GM18526 (cell line): ENCODE data around the gene LIPH.

ENCODE experiments used
- POLR2A ChIP-seq: IDR thresholded peaks from 3 replicates; pipeline ENCODE4 v1.6.1; 2011; ENCODE audit not compliant: insufficient read length; ENCODE audit errors: extremely low read depth

The LIPH gene

DNA sequence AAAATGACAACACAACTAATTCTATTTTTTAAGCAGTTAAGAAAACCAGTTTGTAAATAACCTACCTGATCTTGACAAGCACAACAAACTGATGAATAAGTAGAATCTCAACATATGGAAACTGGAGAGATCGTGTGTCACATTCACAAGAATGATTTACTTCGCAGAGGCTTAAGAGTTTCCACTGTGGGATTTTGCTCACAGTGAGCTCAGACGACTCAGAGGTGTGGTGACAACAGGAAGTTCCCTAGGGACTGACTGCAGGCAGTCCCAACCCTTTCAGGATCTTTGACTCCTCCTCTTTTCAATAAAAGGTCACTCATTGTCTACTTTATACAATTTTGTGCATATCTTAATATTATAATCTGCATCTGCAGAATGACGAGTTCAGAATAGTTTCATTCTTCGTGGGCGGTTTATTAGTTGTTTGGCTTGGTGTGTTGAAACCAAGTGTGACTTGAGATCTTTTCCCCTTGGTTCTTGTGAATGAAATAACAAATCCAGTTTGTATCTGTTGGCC, at the start of gene LIPH:
Gene LIPH, minus strand, starts transcription at position 231 of the 520 bp plus-strand sequence. Its CDS starts 117 bp downstream, at position 114.
- no peak for TF ChIP-seq POLR2A

GRCh38 chr3:185595526-185595925, 43.1 kb upstream of the LIPH start:
- no peak for TF ChIP-seq POLR2A

GRCh38 chr3:185594073-185594472, 41.7 kb upstream of the LIPH start:
- no peak for TF ChIP-seq POLR2A

GRCh38 chr3:185586686-185587039, 34.3 kb upstream of the LIPH start:
- no peak for TF ChIP-seq POLR2A

DNA sequence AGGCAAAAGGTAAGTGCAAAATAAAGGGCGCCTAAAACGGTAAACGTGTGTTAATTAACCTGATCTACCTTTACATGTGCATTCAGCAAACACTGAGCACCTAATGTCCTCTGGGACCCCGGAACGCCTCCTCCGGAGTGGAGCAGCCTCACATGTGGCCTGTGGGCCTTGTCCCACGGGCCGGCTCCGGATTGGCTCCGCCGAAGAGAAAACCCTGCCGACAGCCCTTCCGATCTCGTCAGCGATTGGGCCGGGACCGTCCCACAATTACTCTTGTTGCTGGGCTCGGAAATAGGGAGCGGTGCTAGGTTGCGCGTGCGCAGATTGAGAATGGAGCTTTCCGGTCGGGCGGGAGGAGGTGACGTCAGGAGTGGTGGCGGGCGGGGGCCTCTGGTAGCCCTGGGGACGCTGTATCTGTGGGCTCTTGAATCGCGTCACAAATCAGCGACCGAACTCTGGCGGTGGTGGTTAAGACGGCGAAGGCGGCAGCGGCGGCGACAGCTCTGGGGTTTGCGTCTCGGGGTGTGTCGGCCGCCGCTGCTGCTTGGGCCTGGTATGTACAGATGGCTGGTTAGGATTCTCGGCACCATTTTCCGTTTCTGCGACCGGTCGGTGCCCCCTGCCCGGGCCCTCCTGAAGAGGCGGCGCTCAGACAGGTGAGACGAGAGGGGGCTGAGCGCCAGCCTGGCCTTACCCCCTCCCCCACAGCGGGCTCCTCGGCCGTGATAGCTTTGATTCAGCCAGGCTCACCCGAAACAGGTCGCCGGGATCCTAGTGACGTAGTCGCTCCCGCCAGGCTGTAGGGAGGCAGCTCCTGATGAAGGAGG, 33.7 kb upstream of the LIPH start, which contains the start of gene SENP2:
Gene SENP2, plus strand, starts transcription at position 437 of the 827 bp plus-strand sequence. Its CDS starts 119 bp downstream, at position 556.
- peak; percentile 86 for TF ChIP-seq POLR2A

DNA sequence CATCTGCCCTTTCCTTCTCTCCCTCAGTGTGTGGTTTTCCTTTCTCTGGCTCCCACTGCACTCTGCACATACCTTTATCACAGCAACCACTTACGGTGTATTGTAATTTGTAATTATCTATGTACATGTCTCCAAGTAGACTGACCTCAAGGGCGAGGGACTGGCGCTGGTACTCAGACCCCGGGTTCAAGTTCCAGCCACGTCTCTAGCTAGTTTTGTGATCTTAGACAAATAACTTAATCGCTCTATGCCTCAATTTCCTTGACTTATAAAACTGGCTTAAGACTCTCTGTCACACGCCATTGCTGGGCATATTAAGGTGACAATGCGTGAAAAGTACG, 33.1 kb upstream of the LIPH start:
- TF ChIP-seq POLR2A: no peak

DNA sequence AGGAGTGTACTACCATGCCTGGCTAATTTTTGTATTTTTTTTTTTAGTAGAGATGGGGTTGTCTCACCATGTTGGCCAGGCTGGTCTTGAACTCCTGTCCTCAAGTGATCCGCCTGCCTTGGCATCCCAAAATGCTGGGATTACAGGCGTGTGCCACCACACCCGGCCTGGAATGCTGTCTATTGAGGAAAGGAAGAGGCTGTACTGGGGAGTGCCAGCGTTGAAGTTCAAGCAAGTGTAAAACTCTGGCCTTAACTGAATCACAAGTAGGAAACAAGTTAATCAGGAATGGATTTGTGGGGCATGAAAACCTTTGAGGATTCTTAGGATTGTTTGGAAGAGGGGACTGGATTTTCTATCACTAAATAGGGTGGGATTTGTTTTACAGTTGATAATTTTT, 32.3 kb upstream of the LIPH start:
- TF ChIP-seq POLR2A: no peak

DNA sequence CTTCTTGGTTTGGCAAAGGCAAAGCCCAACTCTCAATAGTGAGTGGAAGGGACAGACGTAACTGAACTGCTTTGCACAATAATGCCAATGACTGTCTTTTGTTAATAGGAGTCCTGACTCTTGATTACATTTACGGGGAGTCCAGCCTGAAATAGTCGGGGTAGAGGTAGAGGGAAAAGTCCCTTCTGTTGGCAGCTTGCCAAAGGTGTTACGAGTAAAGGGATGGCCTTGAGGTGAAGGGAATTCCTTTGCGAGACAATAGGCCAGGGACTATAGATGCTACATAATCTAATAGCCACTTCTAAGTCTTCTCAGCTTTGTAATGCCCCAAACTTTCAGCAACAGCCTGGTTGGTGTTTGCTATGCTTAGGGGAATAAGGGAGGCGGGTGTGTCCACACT, 31.5 kb upstream of the LIPH start:
- TF ChIP-seq POLR2A: no peak

DNA sequence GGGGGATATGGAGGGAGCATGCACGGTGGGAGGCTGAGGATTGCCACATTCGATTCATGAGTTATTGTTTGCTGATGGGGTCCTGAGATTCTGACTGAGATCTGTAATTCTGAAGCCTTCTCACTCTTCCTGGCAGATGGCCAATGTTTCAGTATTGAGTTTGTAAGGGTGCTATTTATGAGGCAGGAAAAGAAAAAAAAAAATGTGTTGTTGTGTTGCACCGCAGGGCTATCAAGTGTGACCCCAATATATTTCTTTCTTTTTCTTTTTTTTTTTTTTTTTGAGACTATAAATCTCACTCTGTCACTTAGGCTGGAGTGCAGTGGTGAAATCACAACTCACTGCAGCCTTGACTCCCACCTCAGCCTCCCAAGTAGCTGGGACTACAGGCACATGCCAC, 30.5 kb upstream of the LIPH start:
- TF ChIP-seq POLR2A: no peak

GRCh38 chr3:185582236-185582635, 29.8 kb upstream of the LIPH start:
- TF ChIP-seq POLR2A: no peak

GRCh38 chr3:185572183-185572582, 19.8 kb upstream of the LIPH start:
- TF ChIP-seq POLR2A: no peak

- no peak for TF ChIP-seq POLR2A
Observed at GRCh38 chr3:185561958-185562357, 9.6 kb upstream of the LIPH start.

DNA sequence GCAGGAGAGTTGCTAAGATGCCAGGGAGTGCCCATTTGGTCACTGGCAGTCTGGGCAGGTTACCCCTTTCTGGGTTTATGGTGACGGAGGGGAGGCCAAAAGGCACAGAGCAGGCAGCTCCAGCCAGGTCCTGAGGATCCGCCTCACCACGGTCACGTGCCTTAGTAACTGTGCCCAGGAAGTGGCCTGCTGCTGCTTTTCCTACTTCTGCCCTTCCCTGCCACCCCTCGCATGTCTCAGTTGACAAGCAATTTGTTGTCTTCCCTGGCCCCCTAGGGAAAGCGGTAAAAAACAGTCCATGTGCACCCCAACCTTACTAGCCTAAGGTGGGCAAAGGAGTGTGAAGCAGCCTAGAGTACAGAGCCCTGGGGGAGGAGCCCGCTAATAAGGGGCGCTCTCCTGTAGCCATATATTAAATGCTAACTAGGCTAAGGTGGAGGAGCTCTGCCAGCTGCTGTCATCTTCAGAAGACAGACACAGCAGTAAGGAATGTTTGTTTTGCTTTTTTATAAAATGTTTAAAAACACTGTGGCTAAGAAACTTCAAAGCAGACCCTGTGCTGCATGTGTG, 9.1 kb upstream of the LIPH start:
- TF ChIP-seq POLR2A: no peak

GRCh38 chr3:185560676-185561075, 8.3 kb upstream of the LIPH start:
- no peak for TF ChIP-seq POLR2A

DNA sequence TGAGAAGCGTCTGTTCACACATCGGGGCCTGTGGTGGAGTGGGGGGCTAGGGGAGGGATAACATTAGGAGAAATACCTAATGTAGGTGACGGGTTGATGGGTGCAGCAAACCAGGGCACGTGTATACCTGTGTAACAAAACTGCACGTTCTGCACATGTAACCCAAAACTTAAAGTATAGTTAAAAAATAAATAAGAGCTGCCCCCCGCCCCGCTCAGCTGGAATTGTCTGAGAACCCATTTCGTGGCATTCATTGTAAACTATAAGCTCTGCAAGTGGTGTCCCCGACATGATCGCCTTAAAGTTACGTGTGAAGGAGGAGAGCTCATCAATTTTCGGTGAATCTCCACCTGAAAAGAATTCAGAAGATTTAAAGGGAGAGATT, 7.3 kb upstream of the LIPH start:
- TF ChIP-seq POLR2A: no peak

DNA sequence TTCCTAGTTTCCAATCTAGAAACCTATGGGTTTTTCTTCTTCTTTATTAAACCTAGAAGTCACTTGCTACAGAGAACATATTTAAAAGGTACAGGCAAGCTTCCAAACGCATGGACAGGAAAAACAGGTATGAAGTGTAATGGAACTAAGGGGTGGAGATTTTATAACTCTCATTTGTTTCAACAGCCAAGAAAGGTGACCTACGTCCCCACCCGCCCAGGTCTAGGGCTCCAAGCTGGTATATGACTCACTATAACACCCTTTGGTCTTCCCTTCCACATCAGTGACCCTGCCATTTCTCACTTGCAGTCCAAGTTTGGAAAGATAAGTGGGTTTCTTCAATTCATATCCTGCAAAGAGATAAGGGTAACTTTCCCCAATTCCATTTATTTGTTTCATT, 6.0 kb upstream of the LIPH start:
- TF ChIP-seq POLR2A: no peak
